ENCODE results near the gene ZNRF2.

DNA sequence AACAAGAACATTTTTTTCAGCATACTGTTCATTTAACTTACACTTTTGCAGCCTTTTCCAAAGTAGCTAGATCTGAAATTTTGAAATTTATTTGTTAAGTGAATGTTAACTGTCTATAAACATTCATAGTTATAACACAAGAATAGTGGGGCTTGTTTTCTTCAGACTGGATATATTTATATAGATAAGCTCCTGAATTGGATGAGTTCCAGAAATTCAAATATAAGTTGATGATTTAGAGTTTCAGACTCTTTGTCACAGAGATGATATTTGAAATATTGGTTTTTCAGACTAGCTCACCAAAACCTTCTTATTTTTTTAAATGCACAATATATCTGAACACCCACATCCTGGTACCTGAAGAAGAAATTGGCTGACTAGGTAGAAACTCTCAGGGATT is 44.0 kb downstream of the ZNRF2 start:
- no peak for TF ChIP-seq POLR2AphosphoS5 (IDR thresholded peaks at IDR 0.05; ENCODE audit: borderline replicate concordance, low read depth, low read length)
- no peak for TF ChIP-seq FOXP2 (optimal IDR thresholded peaks at IDR 0.05; ENCODE audit: control extremely low read depth, extremely low read length, insufficient read depth)

Measured in SK-N-MC (cell line).